Heart left ventricle (tissue), 13 donors: ENCODE results near the gene PTPN1.

Experiments
- POLR2A ChIP-seq, 2 donors: fragments of 450-650 bp; IDR thresholded peaks; one replicate each; pipeline ENCODE4 v1.6.1; 2017; ENCODE audit warnings: antibody characterized with exemption in 2 of 2, mild to moderate bottlenecking in 2 of 2, moderate library complexity in 2 of 2
- TF ChIP-seq, protein P1 (sequence below), 12 donors: fragments of 200-600 bp; sonication (generic) in 4 of 12; IDR thresholded peaks; one replicate each; pipeline versions ENCODE4 v1.5.0 to v1.8.0; 2018 to 2022; ENCODE audit warnings: antibody characterized with exemption in 12 of 12, mild to moderate bottlenecking in 5 of 12
- donor health status: ischemic (EF 13 %, LVEDD 7.1; RV severe dilation, severe dysfunction).
- donor health status: DM: no; HTN: yes; CAD: no.
- donor health status: DM: no; HTN: no; CAD: no.
- donor health status: ischemic (EF 25% LVEDD 6.9; RV normal size, moderate dysfunction).
- donor health status: ischemic (EF 25% LVEDD 5.7; RV mildly dilated, moderate dysfunction).
- donor health status: ischemic (EF 35%, LVEDD 5.7; RV mildly dilated, moderate dysfunction).
- donor health status: nonischemic (EF 11% LVEDD 7.7; RV severe dilation, severe dysfunction).
- donor health status: DM: yes; HTN: yes; CAD: no.
- donor health status: PGD.
- donor health status: ischemic (EF 29% LVEDD 5.4; RV normal size, mild dysfunction).
- donor health status: nonischemic (EF 23%, LVEDD 6.1; RV moderate dilation, normal function).

DNA sequence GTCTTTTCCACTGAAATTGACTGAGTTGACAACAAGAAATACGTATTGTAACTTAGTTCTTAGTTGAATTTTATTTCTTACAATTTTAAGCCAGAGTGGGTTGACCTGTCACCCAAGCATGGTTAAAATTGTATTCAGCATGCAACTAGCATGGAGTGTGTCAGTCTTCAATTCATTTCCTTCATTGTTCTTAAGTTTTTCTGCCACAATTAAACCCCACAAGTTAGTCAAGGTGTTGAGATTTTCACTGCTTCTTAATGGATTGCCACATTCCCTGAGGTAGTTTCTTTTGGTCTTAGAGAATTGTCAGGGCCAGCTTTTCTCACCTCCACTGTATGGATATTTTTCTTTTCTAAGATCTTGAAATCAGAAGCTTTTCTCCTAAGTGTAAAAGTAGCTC, 2.1 kb downstream of the PTPN1 start:
- TF ChIP-seq, protein P1, sequence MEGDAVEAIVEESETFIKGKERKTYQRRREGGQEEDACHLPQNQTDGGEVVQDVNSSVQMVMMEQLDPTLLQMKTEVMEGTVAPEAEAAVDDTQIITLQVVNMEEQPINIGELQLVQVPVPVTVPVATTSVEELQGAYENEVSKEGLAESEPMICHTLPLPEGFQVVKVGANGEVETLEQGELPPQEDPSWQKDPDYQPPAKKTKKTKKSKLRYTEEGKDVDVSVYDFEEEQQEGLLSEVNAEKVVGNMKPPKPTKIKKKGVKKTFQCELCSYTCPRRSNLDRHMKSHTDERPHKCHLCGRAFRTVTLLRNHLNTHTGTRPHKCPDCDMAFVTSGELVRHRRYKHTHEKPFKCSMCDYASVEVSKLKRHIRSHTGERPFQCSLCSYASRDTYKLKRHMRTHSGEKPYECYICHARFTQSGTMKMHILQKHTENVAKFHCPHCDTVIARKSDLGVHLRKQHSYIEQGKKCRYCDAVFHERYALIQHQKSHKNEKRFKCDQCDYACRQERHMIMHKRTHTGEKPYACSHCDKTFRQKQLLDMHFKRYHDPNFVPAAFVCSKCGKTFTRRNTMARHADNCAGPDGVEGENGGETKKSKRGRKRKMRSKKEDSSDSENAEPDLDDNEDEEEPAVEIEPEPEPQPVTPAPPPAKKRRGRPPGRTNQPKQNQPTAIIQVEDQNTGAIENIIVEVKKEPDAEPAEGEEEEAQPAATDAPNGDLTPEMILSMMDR (IDR thresholded peaks at IDR 0.05), result no peak
- no peak for TF ChIP-seq POLR2A (IDR thresholded peaks at IDR 0.05)
